Measurements from ENCODE around the gene TMEM131L.

- TF ChIP-seq, protein P1, sequence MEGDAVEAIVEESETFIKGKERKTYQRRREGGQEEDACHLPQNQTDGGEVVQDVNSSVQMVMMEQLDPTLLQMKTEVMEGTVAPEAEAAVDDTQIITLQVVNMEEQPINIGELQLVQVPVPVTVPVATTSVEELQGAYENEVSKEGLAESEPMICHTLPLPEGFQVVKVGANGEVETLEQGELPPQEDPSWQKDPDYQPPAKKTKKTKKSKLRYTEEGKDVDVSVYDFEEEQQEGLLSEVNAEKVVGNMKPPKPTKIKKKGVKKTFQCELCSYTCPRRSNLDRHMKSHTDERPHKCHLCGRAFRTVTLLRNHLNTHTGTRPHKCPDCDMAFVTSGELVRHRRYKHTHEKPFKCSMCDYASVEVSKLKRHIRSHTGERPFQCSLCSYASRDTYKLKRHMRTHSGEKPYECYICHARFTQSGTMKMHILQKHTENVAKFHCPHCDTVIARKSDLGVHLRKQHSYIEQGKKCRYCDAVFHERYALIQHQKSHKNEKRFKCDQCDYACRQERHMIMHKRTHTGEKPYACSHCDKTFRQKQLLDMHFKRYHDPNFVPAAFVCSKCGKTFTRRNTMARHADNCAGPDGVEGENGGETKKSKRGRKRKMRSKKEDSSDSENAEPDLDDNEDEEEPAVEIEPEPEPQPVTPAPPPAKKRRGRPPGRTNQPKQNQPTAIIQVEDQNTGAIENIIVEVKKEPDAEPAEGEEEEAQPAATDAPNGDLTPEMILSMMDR (IDR thresholded peaks at IDR 0.05), result no peak
- TF ChIP-seq POLR2A (IDR thresholded peaks at IDR 0.05), result no peak
Observed at GRCh38 chr4:153589703-153590595, 123.8 kb downstream of the TMEM131L start.
